ENCODE results near the gene GAS7. TPM values are rescaled to one million over a fixed set of nuclear protein-coding genes. Genes with fewer than 3 reads are reported as not detected.

The GAS7 gene
- total and polyA plus RNA-seq, 9 of the 15 experiments (the other 6 are each of a cell fraction or from before 2014, with no cell fraction given), result 0.11 to 0.33 TPM; not detected in 7

DNA sequence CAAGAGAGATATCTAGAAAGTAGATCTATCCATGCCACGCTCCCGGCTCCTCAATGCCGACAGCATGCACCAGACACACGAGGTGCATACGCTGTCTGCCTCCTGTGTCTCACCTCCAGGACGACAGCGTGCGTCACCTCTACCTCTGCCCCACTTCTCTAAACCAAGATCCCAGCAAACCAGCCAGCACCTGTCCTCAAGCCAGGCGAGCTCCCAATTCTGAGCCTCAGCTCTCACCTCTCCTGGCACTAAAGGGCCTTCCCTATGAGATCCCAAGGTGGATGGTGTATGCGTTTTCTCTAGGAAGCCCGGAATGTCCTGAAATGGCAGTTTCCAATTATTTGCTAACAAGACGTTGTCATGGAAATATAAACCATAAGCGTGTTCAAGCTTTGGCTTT lies 257.1 kb downstream of the GAS7 start:
- ChIA-PET POLR2A (no interaction called here), CTCF (ENCODE audit: low intra/inter-chr PET ratio) (no interaction called here)
- Histone ChIP-seq H4K20me1 (replicated peaks; ENCODE audit: control insufficient read depth, insufficient read depth, low read length) (no peaks in the 10 kb centered on the region), H2AFZ (ENCODE audit: low read depth, low read length) (no peak overlapping the region), H3K4me1 (replicated peaks in 1 of 2; ENCODE audit: control insufficient read depth in 2 of 2, insufficient read depth in 2 of 2, low read length in 2 of 2) (no peaks in the 10 kb centered on the region), H3K9ac (ENCODE audit: insufficient read depth in 1 of 2, low read depth in 2 of 2, low read length in 2 of 2) (no peak overlapping the region), H3K27ac (ENCODE audit: extremely low read depth, low read depth, low read length) (no peak overlapping the region), H3K36me3 (ENCODE audit: control insufficient read depth, insufficient read depth, low read length) (no peaks in the 10 kb centered on the region), H3K4me3 (no peak overlapping the region), H3K79me2 (ENCODE audit: control insufficient read depth, insufficient read depth, low read length) (no peaks in the 10 kb centered on the region), H3K9me3 (replicated peaks; ENCODE audit: control insufficient read depth, insufficient read depth, low read depth, low read length) (no peaks in the 10 kb centered on the region), H3K9me1 (ENCODE audit: control insufficient read depth, insufficient read depth, low read length) (no peaks in the 10 kb centered on the region), H3K4me2 (ENCODE audit: insufficient read depth, low read length) (no peak overlapping the region), H3K27me3 (ENCODE audit: control insufficient read depth in 2 of 2, insufficient read depth in 2 of 2, low read length in 2 of 2) (peaks cover 0 to 4% of the 10 kb centered on the region in 2 experiments; a peak in 1 of 5 replicates)
- no peak for ATAC-seq
- TF ChIP-seq, protein P1, sequence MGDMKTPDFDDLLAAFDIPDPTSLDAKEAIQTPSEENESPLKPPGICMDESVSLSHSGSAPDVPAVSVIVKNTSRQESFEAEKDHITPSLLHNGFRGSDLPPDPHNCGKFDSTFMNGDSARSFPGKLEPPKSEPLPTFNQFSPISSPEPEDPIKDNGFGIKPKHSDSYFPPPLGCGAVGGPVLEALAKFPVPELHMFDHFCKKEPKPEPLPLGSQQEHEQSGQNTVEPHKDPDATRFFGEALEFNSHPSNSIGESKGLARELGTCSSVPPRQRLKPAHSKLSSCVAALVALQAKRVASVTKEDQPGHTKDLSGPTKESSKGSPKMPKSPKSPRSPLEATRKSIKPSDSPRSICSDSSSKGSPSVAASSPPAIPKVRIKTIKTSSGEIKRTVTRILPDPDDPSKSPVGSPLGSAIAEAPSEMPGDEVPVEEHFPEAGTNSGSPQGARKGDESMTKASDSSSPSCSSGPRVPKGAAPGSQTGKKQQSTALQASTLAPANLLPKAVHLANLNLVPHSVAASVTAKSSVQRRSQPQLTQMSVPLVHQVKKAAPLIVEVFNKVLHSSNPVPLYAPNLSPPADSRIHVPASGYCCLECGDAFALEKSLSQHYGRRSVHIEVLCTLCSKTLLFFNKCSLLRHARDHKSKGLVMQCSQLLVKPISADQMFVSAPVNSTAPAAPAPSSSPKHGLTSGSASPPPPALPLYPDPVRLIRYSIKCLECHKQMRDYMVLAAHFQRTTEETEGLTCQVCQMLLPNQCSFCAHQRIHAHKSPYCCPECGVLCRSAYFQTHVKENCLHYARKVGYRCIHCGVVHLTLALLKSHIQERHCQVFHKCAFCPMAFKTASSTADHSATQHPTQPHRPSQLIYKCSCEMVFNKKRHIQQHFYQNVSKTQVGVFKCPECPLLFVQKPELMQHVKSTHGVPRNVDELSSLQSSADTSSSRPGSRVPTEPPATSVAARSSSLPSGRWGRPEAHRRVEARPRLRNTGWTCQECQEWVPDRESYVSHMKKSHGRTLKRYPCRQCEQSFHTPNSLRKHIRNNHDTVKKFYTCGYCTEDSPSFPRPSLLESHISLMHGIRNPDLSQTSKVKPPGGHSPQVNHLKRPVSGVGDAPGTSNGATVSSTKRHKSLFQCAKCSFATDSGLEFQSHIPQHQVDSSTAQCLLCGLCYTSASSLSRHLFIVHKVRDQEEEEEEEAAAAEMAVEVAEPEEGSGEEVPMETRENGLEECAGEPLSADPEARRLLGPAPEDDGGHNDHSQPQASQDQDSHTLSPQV (IDR thresholded peaks at IDR 0.05), result no peak
- TF ChIP-seq DIDO1 (tag; IDR thresholded peaks at IDR 0.05; ENCODE audit: low read depth), result no peak
- TF ChIP-seq, protein P2, sequence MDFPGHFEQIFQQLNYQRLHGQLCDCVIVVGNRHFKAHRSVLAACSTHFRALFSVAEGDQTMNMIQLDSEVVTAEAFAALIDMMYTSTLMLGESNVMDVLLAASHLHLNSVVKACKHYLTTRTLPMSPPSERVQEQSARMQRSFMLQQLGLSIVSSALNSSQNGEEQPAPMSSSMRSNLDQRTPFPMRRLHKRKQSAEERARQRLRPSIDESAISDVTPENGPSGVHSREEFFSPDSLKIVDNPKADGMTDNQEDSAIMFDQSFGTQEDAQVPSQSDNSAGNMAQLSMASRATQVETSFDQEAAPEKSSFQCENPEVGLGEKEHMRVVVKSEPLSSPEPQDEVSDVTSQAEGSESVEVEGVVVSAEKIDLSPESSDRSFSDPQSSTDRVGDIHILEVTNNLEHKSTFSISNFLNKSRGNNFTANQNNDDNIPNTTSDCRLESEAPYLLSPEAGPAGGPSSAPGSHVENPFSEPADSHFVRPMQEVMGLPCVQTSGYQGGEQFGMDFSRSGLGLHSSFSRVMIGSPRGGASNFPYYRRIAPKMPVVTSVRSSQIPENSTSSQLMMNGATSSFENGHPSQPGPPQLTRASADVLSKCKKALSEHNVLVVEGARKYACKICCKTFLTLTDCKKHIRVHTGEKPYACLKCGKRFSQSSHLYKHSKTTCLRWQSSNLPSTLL (IDR thresholded peaks at IDR 0.05), result no peak
- no peak for DNase-seq (ENCODE audit: extremely low read depth in 1 of 4, low spot score in 3 of 4)
- in situ Hi-C loops (cut with MboI) (no loop called here), intact Hi-C loops (cut with micrococcal nuclease) (no loop called here)
- BruUV-seq (replicated peaks), result no TSS peak
- 0% methylated on average over 5 of the region's 13 CpGs for WGBS (ENCODE audit: insufficient coverage, low coverage, missing lambda C conversion rate)
- no peak for FAIRE-seq
